Astrocyte (in vitro differentiated cells and primary cell): Measurements from ENCODE around the gene PUS7.

ENCODE experiments used
- EZH2 ChIP-seq: IDR thresholded peaks from 2 replicates; pipeline ENCODE4 v1.6.1; 2012; ENCODE audit warnings: mild to moderate bottlenecking, low read length, inconsistent platforms; ENCODE audit not compliant: insufficient read depth
- TF ChIP-seq, protein P1 (sequence below): IDR thresholded peaks from 2 replicates; pipeline ENCODE4 v1.5.1; 2011; ENCODE audit warnings: low read depth, mild to moderate bottlenecking, inconsistent platforms, low read length, moderate library complexity; ENCODE audit not compliant: insufficient read depth

DNA sequence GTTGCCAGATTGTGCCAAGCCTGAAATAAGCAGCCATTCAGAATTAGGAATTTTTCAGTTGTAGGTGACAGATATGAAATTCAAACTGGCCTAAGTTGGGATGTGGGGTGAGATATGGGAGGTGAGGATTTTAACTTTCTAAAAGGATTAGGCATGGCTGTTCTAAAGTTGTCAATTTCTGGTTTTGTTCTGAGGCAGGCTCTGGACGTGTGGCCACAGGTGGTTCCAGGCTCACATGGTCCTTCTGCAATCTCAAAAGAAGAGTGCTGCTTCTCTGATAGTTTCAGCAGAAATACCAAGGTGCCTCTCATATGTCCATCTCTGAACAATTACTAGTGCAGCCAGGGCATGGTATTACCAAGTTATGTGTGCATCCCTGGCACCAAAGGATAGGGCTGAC is 37.9 kb upstream of the PUS7 start:
- TF ChIP-seq, protein P1, sequence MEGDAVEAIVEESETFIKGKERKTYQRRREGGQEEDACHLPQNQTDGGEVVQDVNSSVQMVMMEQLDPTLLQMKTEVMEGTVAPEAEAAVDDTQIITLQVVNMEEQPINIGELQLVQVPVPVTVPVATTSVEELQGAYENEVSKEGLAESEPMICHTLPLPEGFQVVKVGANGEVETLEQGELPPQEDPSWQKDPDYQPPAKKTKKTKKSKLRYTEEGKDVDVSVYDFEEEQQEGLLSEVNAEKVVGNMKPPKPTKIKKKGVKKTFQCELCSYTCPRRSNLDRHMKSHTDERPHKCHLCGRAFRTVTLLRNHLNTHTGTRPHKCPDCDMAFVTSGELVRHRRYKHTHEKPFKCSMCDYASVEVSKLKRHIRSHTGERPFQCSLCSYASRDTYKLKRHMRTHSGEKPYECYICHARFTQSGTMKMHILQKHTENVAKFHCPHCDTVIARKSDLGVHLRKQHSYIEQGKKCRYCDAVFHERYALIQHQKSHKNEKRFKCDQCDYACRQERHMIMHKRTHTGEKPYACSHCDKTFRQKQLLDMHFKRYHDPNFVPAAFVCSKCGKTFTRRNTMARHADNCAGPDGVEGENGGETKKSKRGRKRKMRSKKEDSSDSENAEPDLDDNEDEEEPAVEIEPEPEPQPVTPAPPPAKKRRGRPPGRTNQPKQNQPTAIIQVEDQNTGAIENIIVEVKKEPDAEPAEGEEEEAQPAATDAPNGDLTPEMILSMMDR: no peak
- TF ChIP-seq EZH2: no peak
